Hepatocyte (in vitro differentiated cells): Measurements from ENCODE around the gene DEPDC5. TPM values are rescaled to one million over a fixed set of nuclear protein-coding genes. Genes with fewer than 3 reads are reported as not detected.

ENCODE experiments used
- DNase-seq: peaks from one replicate; pipeline ENCODE4 v3.0.0-alpha.2; 2016; ENCODE audit warnings: low spot score
- H2AFZ ChIP-seq: fragments of 200-600 bp; sonication (generic); 2 replicates; pipeline ENCODE4 v1.6.0; 2016; ENCODE audit warnings: antibody characterized with exemption, mild to moderate bottlenecking
- H3K27ac ChIP-seq: fragments of 200-600 bp; sonication (generic); 2 replicates; pipeline ENCODE4 v1.5.1; 2016; ENCODE audit warnings: mild to moderate bottlenecking
- H3K27me3 ChIP-seq: fragments of 200-600 bp; sonication (generic); 2 replicates; pipeline ENCODE4 v1.6.1; 2016
- H3K36me3 ChIP-seq: fragments of 200-600 bp; sonication (generic); replicated peaks from 2 replicates; pipeline ENCODE4 v1.5.1; 2016; ENCODE audit warnings: low read depth; ENCODE audit not compliant: insufficient read depth
- H3K4me1 ChIP-seq: fragments of 200-600 bp; sonication (generic); 2 replicates; pipeline ENCODE4 v1.5.1; 2016; ENCODE audit warnings: mild to moderate bottlenecking, moderate library complexity; ENCODE audit not compliant: insufficient read depth
- H3K4me2 ChIP-seq: fragments of 200-600 bp; sonication (generic); 2 replicates; pipeline ENCODE4 v1.6.0; 2016
- H3K4me3 ChIP-seq: fragments of 200-600 bp; sonication (generic); 2 replicates; pipeline ENCODE4 v1.5.1; 2016; ENCODE audit warnings: mild to moderate bottlenecking
- H3K79me2 ChIP-seq: fragments of 200-600 bp; sonication (generic); 2 replicates; pipeline ENCODE4 v1.6.0; 2017; ENCODE audit warnings: mild to moderate bottlenecking
- H3K9me2 ChIP-seq: fragments of 200-600 bp; sonication (generic); replicated peaks from 2 replicates; pipeline ENCODE4 v1.6.0; 2017; ENCODE audit warnings: mild to moderate bottlenecking; ENCODE audit not compliant: insufficient read depth
- H3K9me3 ChIP-seq: fragments of 200-600 bp; sonication (generic); 2 replicates; pipeline ENCODE4 v1.5.1; 2016; ENCODE audit warnings: low read depth, mild to moderate bottlenecking
- H4K20me1 ChIP-seq: fragments of 200-600 bp; sonication (generic); 2 replicates; pipeline ENCODE4 v1.6.0; 2016; ENCODE audit warnings: mild to moderate bottlenecking; ENCODE audit not compliant: insufficient read depth, poor library complexity, severe bottlenecking
- EZH2 ChIP-seq: fragments of 200-600 bp; sonication (generic); IDR thresholded peaks from 2 replicates; pipeline ENCODE4 v1.6.1; 2016; ENCODE audit warnings: antibody characterized with exemption, mild to moderate bottlenecking, borderline replicate concordance
- EZH2phosphoT487 ChIP-seq: fragments of 200-600 bp; sonication (generic); IDR thresholded peaks from one replicate; pipeline ENCODE4 v1.6.1; 2018; ENCODE audit warnings: antibody characterized with exemption, mild to moderate bottlenecking, low read depth, moderate library complexity; ENCODE audit not compliant: unreplicated experiment, severe bottlenecking
- WGBS: methylation state at CpG from one replicate; pipeline ENCODE4 v1.1.6; 2016; ENCODE audit warnings: low lambda C conversion rate; ENCODE audit errors: missing lambda C conversion rate; 5-methylcytosine and 5-hydroxymethylcytosine counted together
- polyA plus RNA-seq: library from polyadenylated mRNA; unstranded; fragments of >200 nt; fragmentation: Nextera tagmentation; extraction: Ambion mirVana; gene quantifications from 2 replicates; pipeline ENCODE4 v1.2.1, GENCODE V29; 2016
- total RNA-seq: library from RNA; depleted of rRNA; stranded (reverse); fragments of >200 nt; gene quantifications from 2 replicates; pipeline ENCODE4 v1.2.3, GENCODE V29; 2014
- TF ChIP-seq, protein P1 (sequence below): fragments of 200-600 bp; sonication (generic); IDR thresholded peaks from 2 replicates; pipeline ENCODE4 v1.5.1; 2016; ENCODE audit warnings: antibody characterized with exemption, mild to moderate bottlenecking; ENCODE audit not compliant: poor library complexity

The DEPDC5 gene
- total and polyA plus RNA-seq, 2 experiments from 2014 or later = 12.9 to 14.5 TPM

DNA sequence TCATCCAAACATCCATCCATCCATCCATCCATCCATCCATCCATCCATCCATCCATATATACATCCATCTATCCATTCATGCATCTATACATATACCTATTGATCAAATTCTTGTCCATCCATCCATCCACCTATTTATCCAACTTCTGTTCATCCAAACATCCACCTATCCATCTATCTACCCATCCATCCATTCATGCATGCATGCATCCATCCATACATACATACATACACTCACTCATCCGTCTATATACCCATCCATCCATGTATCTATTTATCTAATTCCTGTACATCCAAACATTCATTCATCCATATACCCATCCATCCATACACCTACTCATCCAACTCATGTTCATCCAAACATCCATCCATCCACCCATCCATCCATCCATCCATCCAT is 171.2 kb downstream of the DEPDC5 start:
- Histone ChIP-seq H3K79me2 (no peaks in the 10 kb centered on the region), H3K27ac (no peak overlapping the region), H2AFZ (no peak overlapping the region), H3K9me2 (no peaks in the 10 kb centered on the region), H3K4me1 (peaks cover 10% of the 10 kb centered on the region), H3K36me3 (no peaks in the 10 kb centered on the region), H3K4me2 (no peak overlapping the region), H3K27me3 (no peaks in the 10 kb centered on the region), H3K4me3 (no peak overlapping the region), H3K9me3 (no peaks in the 10 kb centered on the region), H4K20me1 (no peaks in the 10 kb centered on the region)
- DNase-seq = no peak
- TF ChIP-seq EZH2 (no peak), EZH2phosphoT487 (no peak)
- TF ChIP-seq, protein P1, sequence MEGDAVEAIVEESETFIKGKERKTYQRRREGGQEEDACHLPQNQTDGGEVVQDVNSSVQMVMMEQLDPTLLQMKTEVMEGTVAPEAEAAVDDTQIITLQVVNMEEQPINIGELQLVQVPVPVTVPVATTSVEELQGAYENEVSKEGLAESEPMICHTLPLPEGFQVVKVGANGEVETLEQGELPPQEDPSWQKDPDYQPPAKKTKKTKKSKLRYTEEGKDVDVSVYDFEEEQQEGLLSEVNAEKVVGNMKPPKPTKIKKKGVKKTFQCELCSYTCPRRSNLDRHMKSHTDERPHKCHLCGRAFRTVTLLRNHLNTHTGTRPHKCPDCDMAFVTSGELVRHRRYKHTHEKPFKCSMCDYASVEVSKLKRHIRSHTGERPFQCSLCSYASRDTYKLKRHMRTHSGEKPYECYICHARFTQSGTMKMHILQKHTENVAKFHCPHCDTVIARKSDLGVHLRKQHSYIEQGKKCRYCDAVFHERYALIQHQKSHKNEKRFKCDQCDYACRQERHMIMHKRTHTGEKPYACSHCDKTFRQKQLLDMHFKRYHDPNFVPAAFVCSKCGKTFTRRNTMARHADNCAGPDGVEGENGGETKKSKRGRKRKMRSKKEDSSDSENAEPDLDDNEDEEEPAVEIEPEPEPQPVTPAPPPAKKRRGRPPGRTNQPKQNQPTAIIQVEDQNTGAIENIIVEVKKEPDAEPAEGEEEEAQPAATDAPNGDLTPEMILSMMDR = no peak
- 100% methylated on average over 1 of the region's 1 CpG for WGBS

DNA sequence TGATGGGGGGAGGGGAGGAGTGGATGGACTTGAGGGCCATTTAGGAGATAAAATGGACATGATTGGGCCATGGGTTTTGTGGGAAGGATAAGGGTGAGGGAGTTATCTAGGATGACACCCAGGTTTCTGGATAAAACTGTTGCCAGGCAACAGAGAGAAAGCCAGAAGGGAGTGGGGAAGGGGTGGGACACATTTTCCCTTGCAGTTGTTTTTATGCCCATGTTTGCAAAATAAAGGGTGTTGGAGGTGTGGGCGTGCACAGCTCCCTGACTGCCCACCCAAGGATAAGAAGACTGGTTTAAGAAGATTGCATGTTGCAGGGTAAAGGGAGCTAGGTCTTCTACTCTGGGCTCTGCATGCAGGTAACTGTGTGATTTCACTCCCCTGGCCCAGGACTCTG is 172.2 kb downstream of the DEPDC5 start:
- peaks cover 10% of the 10 kb centered on the region for H3K4me1 ChIP-seq
- WGBS = 75% methylated on average over 1 of the region's 1 CpG
- no peaks in the 10 kb centered on the region for H3K36me3 ChIP-seq
- H3K9me3 ChIP-seq = no peaks in the 10 kb centered on the region
- no peak overlapping the region for H3K27ac ChIP-seq
- H3K27me3 ChIP-seq = no peaks in the 10 kb centered on the region
- no peak for DNase-seq
- H3K9me2 ChIP-seq = no peaks in the 10 kb centered on the region
- no peaks in the 10 kb centered on the region for H3K79me2 ChIP-seq
- H2AFZ ChIP-seq = no peak overlapping the region
- H3K4me2 ChIP-seq = no peak overlapping the region
- no peaks in the 10 kb centered on the region for H4K20me1 ChIP-seq
- TF ChIP-seq EZH2 (no peak), EZH2phosphoT487 (no peak)
- TF ChIP-seq, protein P1 = no peak
- H3K4me3 ChIP-seq = no peak overlapping the region

DNA sequence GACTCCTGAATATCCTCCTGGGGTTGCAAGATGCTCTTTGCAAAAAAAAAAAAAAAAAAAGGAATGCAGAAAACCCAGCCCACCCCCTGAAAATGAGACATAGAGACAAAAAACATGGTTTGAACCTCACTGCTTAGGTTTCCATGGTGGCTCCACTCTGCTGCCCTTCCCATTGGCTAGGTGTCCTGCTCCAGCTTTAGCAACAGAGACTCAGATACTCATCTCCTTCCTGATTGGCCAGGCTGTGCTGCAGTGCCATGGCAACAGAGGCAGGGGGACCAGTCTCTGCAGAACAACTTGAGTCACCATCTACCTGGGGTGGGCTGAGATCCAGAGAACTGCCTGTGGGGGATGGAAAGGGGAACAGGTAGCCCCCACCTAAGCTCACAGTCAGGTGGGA is 173.2 kb downstream of the DEPDC5 start:
- Histone ChIP-seq H3K4me2 (no peak overlapping the region), H3K4me1 (peaks cover 10% of the 10 kb centered on the region), H3K79me2 (no peaks in the 10 kb centered on the region), H3K4me3 (no peak overlapping the region), H3K36me3 (no peaks in the 10 kb centered on the region), H2AFZ (no peak overlapping the region), H3K27me3 (no peaks in the 10 kb centered on the region), H3K27ac (no peak overlapping the region), H3K9me3 (no peaks in the 10 kb centered on the region), H3K9me2 (no peaks in the 10 kb centered on the region), H4K20me1 (no peaks in the 10 kb centered on the region)
- no peak for DNase-seq
- TF ChIP-seq EZH2phosphoT487 (no peak), EZH2 (no peak)
- TF ChIP-seq, protein P1 = no peak

DNA sequence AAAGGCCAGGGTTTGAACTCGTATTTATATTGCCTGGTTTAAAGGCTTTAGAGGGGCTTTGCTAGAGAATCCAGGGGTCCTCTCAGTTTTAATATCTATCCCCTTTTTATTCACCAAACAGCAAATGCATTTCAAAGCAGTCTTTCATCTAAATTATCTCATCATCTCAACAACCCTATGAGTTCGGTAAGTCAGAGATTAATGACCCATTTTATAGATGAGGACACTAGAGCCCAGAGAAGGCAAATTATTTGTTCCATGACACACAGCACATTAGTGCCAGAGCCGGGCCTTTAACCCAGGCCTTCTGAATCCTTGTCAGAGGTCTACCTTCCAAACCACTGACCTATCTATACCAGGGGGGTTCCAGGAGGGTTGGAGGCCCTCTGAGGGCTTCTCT is 173.7 kb downstream of the DEPDC5 start:
- H4K20me1 ChIP-seq = no peaks in the 10 kb centered on the region
- no peaks in the 10 kb centered on the region for H3K36me3 ChIP-seq
- no peak for DNase-seq
- WGBS = 80% methylated on average over 3 of the region's 3 CpGs
- H3K9me2 ChIP-seq = no peaks in the 10 kb centered on the region
- no peak overlapping the region for H3K4me2 ChIP-seq
- TF ChIP-seq EZH2phosphoT487 = no peak
- TF ChIP-seq, protein P1 = no peak
- TF ChIP-seq EZH2 = no peak
- no peaks in the 10 kb centered on the region for H3K79me2 ChIP-seq
- H3K9me3 ChIP-seq = no peaks in the 10 kb centered on the region
- H3K27ac ChIP-seq = no peak overlapping the region
- no peak overlapping the region for H2AFZ ChIP-seq
- no peak overlapping the region for H3K4me3 ChIP-seq
- peaks cover 10% of the 10 kb centered on the region for H3K4me1 ChIP-seq
- H3K27me3 ChIP-seq = no peaks in the 10 kb centered on the region
